MM.1S (cell line): ENCODE data around the gene ATAD3B.

Source experiments
- DNase-seq: peaks from one replicate; pipeline ENCODE4 v3.0.0-alpha.2; 2015
- H2AFZ ChIP-seq: fragments of 300-600 bp; sonication (generic); 2 replicates; pipeline ENCODE4 v1.6.0; 2016; ENCODE audit warnings: antibody characterized with exemption, low read length
- H3F3A ChIP-seq: fragments of 300-600 bp; sonication (generic); 2 replicates; pipeline ENCODE4 v1.6.1; 2016; ENCODE audit warnings: mild to moderate bottlenecking, antibody characterized with exemption, low read length, moderate library complexity, mixed read lengths; ENCODE audit not compliant: insufficient read depth
- H3K27ac ChIP-seq: fragments of 300-600 bp; sonication (generic); 2 replicates; pipeline ENCODE4 v1.5.1; 2016; ENCODE audit warnings: mild to moderate bottlenecking, low read length
- H3K27me3 ChIP-seq: fragments of 300-600 bp; sonication (generic); replicated peaks from 2 replicates; pipeline ENCODE4 v1.6.0; 2016; ENCODE audit warnings: low read length; ENCODE audit not compliant: insufficient read depth
- H3K36me3 ChIP-seq: fragments of 300-600 bp; sonication (generic); replicated peaks from 2 replicates; pipeline ENCODE4 v1.6.1; 2016; ENCODE audit warnings: mild to moderate bottlenecking, low read length, mixed read lengths; ENCODE audit not compliant: insufficient read depth
- H3K4me1 ChIP-seq: fragments of 300-600 bp; sonication (generic); 2 replicates; pipeline ENCODE4 v1.6.1; 2016; ENCODE audit warnings: low read length, mixed read lengths
- H3K4me2 ChIP-seq: fragments of 300-600 bp; sonication (generic); 2 replicates; pipeline ENCODE4 v1.6.0; 2016; ENCODE audit warnings: low read depth, low read length
- H3K4me3 ChIP-seq: fragments of 300-600 bp; sonication (generic); 2 replicates; pipeline ENCODE4 v1.5.1; 2016; ENCODE audit warnings: low read length, mixed read lengths
- H3K79me2 ChIP-seq: fragments of 300-600 bp; sonication (generic); 2 replicates; pipeline ENCODE4 v1.6.1; 2016; ENCODE audit warnings: mixed run types, low read length, mixed read lengths
- H3K9ac ChIP-seq: fragments of 300-600 bp; sonication (generic); 2 replicates; pipeline ENCODE4 v1.6.1; 2016; ENCODE audit warnings: low read length, mixed read lengths
- H3K9me2 ChIP-seq: fragments of 300-600 bp; sonication (generic); replicated peaks from 2 replicates; pipeline ENCODE4 v1.6.1; 2016; ENCODE audit warnings: mild to moderate bottlenecking, low read length, mixed read lengths; ENCODE audit not compliant: insufficient read depth
- H3K9me3 ChIP-seq: fragments of 300-600 bp; sonication (generic); replicated peaks from 2 replicates; pipeline ENCODE4 v1.6.1; 2016; ENCODE audit warnings: mild to moderate bottlenecking, low read length, mixed read lengths; ENCODE audit not compliant: insufficient read depth
- H4K20me1 ChIP-seq: fragments of 300-600 bp; sonication (generic); 2 replicates; pipeline ENCODE4 v1.6.1; 2016; ENCODE audit warnings: mild to moderate bottlenecking, low read length, moderate library complexity, mixed read lengths; ENCODE audit not compliant: insufficient read depth
- EZH2 ChIP-seq: fragments of 300-600 bp; sonication (generic); optimal IDR thresholded peaks from 2 replicates; pipeline ENCODE3; 2017; ENCODE audit warnings: low read depth, mild to moderate bottlenecking, antibody characterized with exemption, low read length, mixed read lengths
- EZH2phosphoT487 ChIP-seq: fragments of 300-600 bp; sonication (generic); IDR thresholded peaks from 2 replicates; pipeline ENCODE4 v1.6.1; 2018; ENCODE audit warnings: antibody characterized with exemption, low read length
- TF ChIP-seq, protein P1 (sequence below): fragments of 300-600 bp; sonication (generic); IDR thresholded peaks from 2 replicates; pipeline ENCODE4 v1.5.1; 2016; ENCODE audit warnings: antibody characterized with exemption, low read length, mixed read lengths

The ATAD3B gene

DNA sequence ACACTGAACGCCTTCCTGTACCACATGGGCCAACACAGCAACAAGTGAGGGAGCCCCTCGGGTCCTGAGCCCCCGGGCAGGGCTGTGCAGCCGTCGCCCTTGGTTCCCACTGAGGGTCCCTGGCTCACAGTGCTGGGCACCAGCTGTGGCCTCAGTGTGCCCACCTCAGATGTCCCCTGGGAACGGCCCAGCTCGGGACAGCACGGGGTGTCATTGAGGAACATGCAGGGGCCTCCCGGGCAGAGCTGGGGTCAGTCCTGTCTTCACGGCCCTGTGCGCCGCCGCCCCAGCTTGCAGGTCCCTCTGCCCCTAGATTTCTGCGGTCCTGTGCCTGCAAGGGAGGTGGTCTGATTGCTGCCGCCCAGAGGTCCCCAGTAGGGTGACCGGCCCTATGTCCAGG lies 17.7 kb downstream of the ATAD3B start:
- Histone ChIP-seq H3K9ac (no peak overlapping the region), H3K4me1 (no peaks in the 10 kb centered on the region), H3K36me3 (peaks cover 13% of the 10 kb centered on the region; the same call in 1 of the 2 replicates), H3K4me3 (no peak overlapping the region), H3K27ac (no peak overlapping the region), H3K9me3 (no peaks in the 10 kb centered on the region), H2AFZ (no peak overlapping the region), H3K27me3 (no peaks in the 10 kb centered on the region), H3K4me2 (no peak overlapping the region), H3K79me2 (no peaks in the 10 kb centered on the region), H3F3A (no peaks in the 10 kb centered on the region), H3K9me2 (no peaks in the 10 kb centered on the region), H4K20me1 (no peaks in the 10 kb centered on the region)
- no peak for DNase-seq
- TF ChIP-seq EZH2, result no peak
- TF ChIP-seq, protein P1, sequence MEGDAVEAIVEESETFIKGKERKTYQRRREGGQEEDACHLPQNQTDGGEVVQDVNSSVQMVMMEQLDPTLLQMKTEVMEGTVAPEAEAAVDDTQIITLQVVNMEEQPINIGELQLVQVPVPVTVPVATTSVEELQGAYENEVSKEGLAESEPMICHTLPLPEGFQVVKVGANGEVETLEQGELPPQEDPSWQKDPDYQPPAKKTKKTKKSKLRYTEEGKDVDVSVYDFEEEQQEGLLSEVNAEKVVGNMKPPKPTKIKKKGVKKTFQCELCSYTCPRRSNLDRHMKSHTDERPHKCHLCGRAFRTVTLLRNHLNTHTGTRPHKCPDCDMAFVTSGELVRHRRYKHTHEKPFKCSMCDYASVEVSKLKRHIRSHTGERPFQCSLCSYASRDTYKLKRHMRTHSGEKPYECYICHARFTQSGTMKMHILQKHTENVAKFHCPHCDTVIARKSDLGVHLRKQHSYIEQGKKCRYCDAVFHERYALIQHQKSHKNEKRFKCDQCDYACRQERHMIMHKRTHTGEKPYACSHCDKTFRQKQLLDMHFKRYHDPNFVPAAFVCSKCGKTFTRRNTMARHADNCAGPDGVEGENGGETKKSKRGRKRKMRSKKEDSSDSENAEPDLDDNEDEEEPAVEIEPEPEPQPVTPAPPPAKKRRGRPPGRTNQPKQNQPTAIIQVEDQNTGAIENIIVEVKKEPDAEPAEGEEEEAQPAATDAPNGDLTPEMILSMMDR, result no peak
- TF ChIP-seq EZH2phosphoT487, result no peak

DNA sequence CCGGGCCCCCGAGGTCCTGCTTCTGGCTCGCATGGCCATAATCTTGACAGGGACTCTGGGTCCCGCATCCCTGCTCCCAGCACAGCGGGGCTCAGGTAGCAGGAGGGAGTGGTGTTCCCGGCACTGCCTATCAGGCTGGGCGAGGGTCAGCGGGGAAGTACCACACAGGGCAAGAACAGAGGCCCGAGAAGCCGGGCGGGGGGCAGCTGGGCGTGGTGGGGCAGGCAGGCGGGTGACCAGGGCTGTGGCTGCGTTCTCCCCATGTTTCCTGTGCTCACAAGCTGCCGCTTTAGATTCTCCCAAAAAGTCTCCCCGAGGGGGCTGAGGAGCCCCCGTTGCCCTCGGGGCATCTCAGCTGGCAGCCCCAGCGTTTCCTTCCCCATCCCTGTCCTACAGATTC lies 18.3 kb downstream of the ATAD3B start:
- Histone ChIP-seq H3K4me3 (no peak overlapping the region), H3K27ac (no peak overlapping the region), H3K79me2 (no peaks in the 10 kb centered on the region), H3K4me1 (no peaks in the 10 kb centered on the region), H4K20me1 (no peaks in the 10 kb centered on the region), H3K9me3 (no peaks in the 10 kb centered on the region), H3F3A (no peaks in the 10 kb centered on the region), H2AFZ (no peak overlapping the region), H3K27me3 (no peaks in the 10 kb centered on the region), H3K9ac (no peak overlapping the region), H3K9me2 (no peaks in the 10 kb centered on the region), H3K4me2 (no peak overlapping the region), H3K36me3 (peaks cover 13% of the 10 kb centered on the region; the same call in 1 of the 2 replicates)
- no peak for TF ChIP-seq EZH2phosphoT487
- TF ChIP-seq, protein P1, result no peak
- TF ChIP-seq EZH2, result no peak
- no peak for DNase-seq

DNA sequence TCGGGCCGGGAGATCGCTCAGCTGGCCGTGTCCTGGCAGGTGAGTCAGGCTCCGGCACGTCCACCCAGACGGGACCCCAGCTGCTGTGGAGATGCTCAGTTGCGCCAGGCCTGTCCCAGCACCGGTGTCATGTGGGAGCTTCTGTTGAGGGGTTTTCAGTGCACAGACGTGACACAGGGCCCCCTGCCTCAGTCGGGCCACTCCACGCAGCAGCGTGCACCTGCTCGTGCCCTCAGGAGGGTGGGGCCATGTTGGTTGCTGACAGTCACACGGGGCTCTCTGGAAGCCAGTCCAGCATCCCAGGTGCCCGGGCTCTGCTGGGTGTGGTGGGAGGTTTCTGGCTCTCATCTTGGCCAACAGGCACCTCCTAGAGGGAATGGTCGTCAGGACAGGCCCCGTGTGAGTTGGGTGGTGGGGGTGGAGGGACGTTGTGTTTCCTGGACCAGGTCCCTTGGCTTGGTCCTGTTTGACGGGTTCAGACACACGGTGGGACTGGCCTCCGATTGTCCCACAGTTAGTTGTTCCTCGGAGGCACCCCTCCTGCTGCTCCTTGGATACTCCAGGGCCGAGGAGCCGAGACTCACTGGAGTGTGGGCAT lies 19.2 kb downstream of the ATAD3B start:
- no peaks in the 10 kb centered on the region for H3K4me1 ChIP-seq
- TF ChIP-seq EZH2, result no peak
- TF ChIP-seq, protein P1, result no peak
- no peak for TF ChIP-seq EZH2phosphoT487

More for the DNA sequence above, 19.2 kb downstream of the ATAD3B start:
- Histone ChIP-seq H2AFZ (no peak overlapping the region), H3K27ac (no peak overlapping the region), H3K9me2 (no peaks in the 10 kb centered on the region), H4K20me1 (no peaks in the 10 kb centered on the region), H3K36me3 (peaks cover 13% of the 10 kb centered on the region; the same call in 1 of the 2 replicates), H3K4me3 (no peak overlapping the region), H3K4me2 (no peak overlapping the region), H3K27me3 (no peaks in the 10 kb centered on the region), H3K79me2 (no peaks in the 10 kb centered on the region), H3K9ac (no peak overlapping the region), H3F3A (no peaks in the 10 kb centered on the region), H3K9me3 (no peaks in the 10 kb centered on the region)
- DNase-seq, result no peak
